Measurements from ENCODE around the gene OCA2. TPM values are rescaled to one million over a fixed set of nuclear protein-coding genes. Genes with fewer than 3 reads are reported as not detected.
"Not testable (repeated sequence)": the region's sequence is repeated elsewhere in the genome, so short reads cannot be mapped to it uniquely, and the experiment has no call there.

OCA2 gene
- total and polyA plus RNA-seq, 2 of the 8 experiments (the other 6 are each of a cell fraction or from before 2014, with no cell fraction given) = 0.20 TPM

GRCh38 chr15:28145419-28145818, 46.3 kb upstream of the OCA2 start:
- H4K20me1 ChIP-seq (replicated peaks in 1 of 2; ENCODE audit: control insufficient read depth in 1 of 2, insufficient read depth in 2 of 2, low read length in 2 of 2); H2BK12ac ChIP-seq (ENCODE audit: low read depth, low read length); H3K9me3 ChIP-seq (ENCODE audit: insufficient read depth in 2 of 2, low read depth in 1 of 2, low read length in 1 of 2); H3K23me2 ChIP-seq (ENCODE audit: low read depth, low read length); H3K23ac ChIP-seq (ENCODE audit: insufficient read length); H3K27ac ChIP-seq (ENCODE audit: low read depth, low read length); H3K9ac ChIP-seq (replicated peaks in 1 of 4; ENCODE audit: extremely low read depth in 1 of 4, low read depth in 3 of 4, low read length in 3 of 4); POLR2A ChIA-PET (ENCODE audit: partially characterized antibody); H2AFZ ChIP-seq (ENCODE audit: low read length); H3K56ac ChIP-seq (replicated peaks; ENCODE audit: insufficient read length, low read depth, low read length); H4K8ac ChIP-seq (ENCODE audit: extremely low read depth, insufficient read depth, low read length); H2BK20ac ChIP-seq (ENCODE audit: low read length); DNase-seq (ENCODE audit: low read depth in 1 of 2, low spot score in 2 of 2); H4K91ac ChIP-seq (replicated peaks; ENCODE audit: insufficient read length, low read length); H3K4me2 ChIP-seq (ENCODE audit: insufficient read depth in 1 of 2, low read depth in 2 of 2, low read length in 2 of 2); H3K4ac ChIP-seq (replicated peaks; ENCODE audit: insufficient read length, low read depth, low read length); H2BK120ac ChIP-seq (replicated peaks; ENCODE audit: low read depth, low read length); H3K18ac ChIP-seq (ENCODE audit: extremely low read depth, low read length); H3K4me3 ChIP-seq (ENCODE audit: extremely low read depth in 1 of 4, insufficient read depth in 2 of 4, low read depth in 3 of 4, low read length in 4 of 4); H2BK5ac ChIP-seq (ENCODE audit: low read depth, low read length); H2AK5ac ChIP-seq (ENCODE audit: low read depth, low read length); H2BK15ac ChIP-seq (ENCODE audit: low read length); H3K14ac ChIP-seq (ENCODE audit: insufficient read length); FAIRE-seq; H3K27me3 ChIP-seq (replicated peaks in 1 of 4; ENCODE audit: control insufficient read depth in 3 of 4, extremely low read depth in 1 of 4, insufficient read depth in 3 of 4, low read length in 3 of 4); H3K4me1 ChIP-seq (replicated peaks in 1 of 4; ENCODE audit: control insufficient read depth in 3 of 4, insufficient read depth in 4 of 4, low read length in 3 of 4); H4K5ac ChIP-seq (ENCODE audit: insufficient read length, low read depth, low read length): not testable (repeated sequence)
- 92% methylated on average over 4 of the region's 4 CpGs; no CpG with 5 or more reads in 1 of the 2 experiments for WGBS, 2 experiments (ENCODE audit: extremely low coverage in 1 of 2, insufficient coverage in 1 of 2, insufficient read length in 1 of 2, insufficient replicate concordance in 2 of 2, low coverage in 1 of 2, low lambda C conversion rate in 2 of 2, missing lambda C conversion rate in 1 of 2)
- CTCF ChIA-PET (ENCODE audit: partially characterized antibody) = interaction anchor here (0.6 kb wide), 1 partner anchor 1264 kb away, joined by 3 read pairs; no protein-coding TSS in a partner anchor
- H3K79me1 ChIP-seq (ENCODE audit: low read depth, low read length) = peaks cover 13% of the 10 kb centered on the region; the same call in 1 of the 2 replicates
- H3K36me3 ChIP-seq (ENCODE audit: control insufficient read depth in 2 of 4, insufficient read depth in 4 of 4, low read length in 3 of 4) = peaks cover 11 to 47% (median 27%) of the 10 kb centered on the region in 4 experiments
- peaks cover 0 to 21% of the 10 kb centered on the region in 2 experiments; a peak in 2 of 4 replicates for H3K79me2 ChIP-seq (ENCODE audit: control insufficient read depth in 1 of 2, insufficient read depth in 2 of 2, low read length in 2 of 2)

Data from H1 (cell line).